Subcutaneous preadipocyte (primary cell): ENCODE data around the gene TNK1. TPM values are rescaled to one million over a fixed set of nuclear protein-coding genes. Genes with fewer than 3 reads are reported as not detected.

Experiments used
- total RNA-seq: library from RNA; depleted of rRNA; stranded (reverse); fragments of >200 nt; gene quantifications from 2 replicates; pipeline ENCODE4 v1.2.3, GENCODE V29; 2012

TNK1 gene
- total RNA-seq, result 0.20 TPM in 1 of 2 replicates, not detected in the other

GRCh38 chr17:7380855-7381683, at the start of gene TNK1:
TNK1 (plus strand) TSS chr17:7381089; CDS start chr17:7382927, 1,838 bp downstream.

GRCh38 chr17:7336240-7337175, 44.4 kb upstream of the TNK1 start, which contains the start of gene ACAP1:
ACAP1 (plus strand) TSS chr17:7336529; CDS start chr17:7336735, 206 bp downstream.

GRCh38 chr17:7351665-7352502, 29.0 kb upstream of the TNK1 start, which contains the start of gene KCTD11:
KCTD11 (plus strand) TSS chr17:7352162.

GRCh38 chr17:7355053-7355452, 25.8 kb upstream of the TNK1 start, which contains the start of gene TMEM95:
TMEM95 (plus strand) TSS chr17:7355156; CDS start chr17:7355205, 49 bp downstream.

GRCh38 chr17:7394452-7395191, 13.7 kb downstream of the TNK1 start, which contains the start of gene PLSCR3:
PLSCR3 (minus strand) TSS chr17:7394525; CDS start chr17:7394110, 415 bp downstream.

GRCh38 chr17:7403977-7404736, 23.3 kb downstream of the TNK1 start, which contains the start of gene TMEM256:
TMEM256 (minus strand) TSS chr17:7404097; CDS start chr17:7404084, 13 bp downstream.

DNA sequence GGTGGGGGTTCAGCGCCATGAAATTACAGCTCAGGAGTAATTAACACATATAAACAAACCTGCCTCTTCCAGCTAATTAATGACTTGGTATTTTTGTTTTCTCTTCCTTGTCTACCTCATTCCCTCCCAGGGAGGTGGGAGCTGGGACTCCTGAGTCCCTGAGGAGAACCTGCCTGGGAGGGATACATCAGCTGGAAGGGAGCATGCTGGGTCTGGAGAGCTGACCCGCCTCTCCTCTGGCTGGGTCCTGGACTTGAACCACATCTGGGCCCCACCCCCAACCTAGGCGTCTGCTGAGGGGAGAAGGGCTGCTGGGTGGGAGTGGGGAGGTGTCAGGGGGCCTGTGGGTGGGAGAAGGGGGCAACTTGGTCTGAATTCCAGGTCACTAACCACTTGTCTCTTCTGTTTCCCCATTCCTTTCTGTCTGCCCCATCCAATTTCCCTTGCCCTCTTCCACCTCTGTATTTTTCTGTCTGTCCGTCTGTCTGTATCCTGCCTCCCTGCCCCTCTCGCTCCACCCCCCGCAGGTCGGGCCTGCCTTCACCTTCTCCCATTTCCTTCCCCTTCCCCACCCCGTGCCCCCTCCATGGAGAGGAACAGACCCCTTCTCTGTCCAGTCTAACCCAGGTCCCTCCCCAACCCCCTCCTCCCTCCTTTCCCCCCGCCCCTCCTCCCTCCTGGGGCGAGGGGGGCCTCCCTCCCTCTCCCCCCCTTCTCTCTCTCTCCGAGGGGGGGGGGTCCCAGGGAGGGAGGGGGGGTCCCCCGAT, 26.8 kb downstream of the TNK1 start, which contains the start of gene NLGN2:
Gene NLGN2, plus strand, starts transcription at position 361 of the 767 bp plus-strand sequence. CDS start 411 bp downstream, outside the sequence.

GRCh38 chr17:7419819-7420610, 39.1 kb downstream of the TNK1 start, which contains the start of gene SPEM1:
SPEM1 (plus strand) TSS chr17:7420324; CDS start chr17:7420385, 61 bp downstream.

GRCh38 chr17:7425316-7425715, 44.4 kb downstream of the TNK1 start, which contains the start of gene SPEM2:
SPEM2 (plus strand) TSS chr17:7425616; CDS start chr17:7425689, 73 bp downstream.

DNA sequence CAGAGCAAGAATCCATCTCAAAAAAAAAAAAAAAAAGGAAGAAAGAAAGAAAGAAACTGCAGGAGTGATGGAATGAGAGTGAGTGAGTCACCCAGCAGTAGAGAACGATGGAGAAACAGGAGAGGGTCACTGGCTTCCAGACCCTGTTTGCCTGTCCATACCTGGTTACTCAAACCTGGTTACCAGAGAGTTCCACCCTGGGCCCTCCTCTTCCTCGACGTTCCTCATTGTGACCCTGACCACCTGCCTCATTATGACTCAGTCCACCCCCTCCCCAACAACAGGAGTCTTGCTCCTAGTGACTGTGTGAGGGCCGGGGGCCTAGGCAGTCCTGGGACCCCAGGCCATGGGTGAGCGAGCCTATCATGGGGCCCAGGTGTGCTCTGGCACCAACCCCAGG, 47.7 kb downstream of the TNK1 start, which contains the start of gene SPEM3:
Gene SPEM3, plus strand, starts transcription at position 301 of the 400 bp plus-strand sequence. Its CDS starts 46 bp downstream, at position 347.

Other genes starting within 250 kb of the TNK1 start
- under 0.01 and 0.39 TPM in 2 replicates for gene ASGR1, start 201.7 kb upstream of the TNK1 start, total RNA-seq
- gene DLG4, start 161.3 kb upstream of the TNK1 start, total RNA-seq, result 7.3 and 11.9 TPM in 2 replicates
- 194 and 236 TPM in 2 replicates for gene ACADVL, start 161.2 kb upstream of the TNK1 start, total RNA-seq
- 63.9 and 93.2 TPM in 2 replicates for gene DVL2, start 146.6 kb upstream of the TNK1 start, total RNA-seq
- gene PHF23, start 141.6 kb upstream of the TNK1 start, total RNA-seq, result 36.6 and 37.1 TPM in 2 replicates
- 110 and 194 TPM in 2 replicates for gene GABARAP, start 138.6 kb upstream of the TNK1 start, total RNA-seq
- gene CTDNEP1, start 129.4 kb upstream of the TNK1 start, total RNA-seq, result 28.7 and 40.1 TPM in 2 replicates
- gene ELP5, start 128.9 kb upstream of the TNK1 start, total RNA-seq, result 28.9 and 31.2 TPM in 2 replicates
- gene CLDN7, start 118.6 kb upstream of the TNK1 start, total RNA-seq, result 0.98 and 2.9 TPM in 2 replicates
- gene SLC2A4, start 99.4 kb upstream of the TNK1 start, total RNA-seq, result under 0.01 TPM in 1 of 2 replicates, not detected in the other
- not detected in 2 replicates for gene YBX2, start 86.5 kb upstream of the TNK1 start, total RNA-seq
- gene EIF5A, start 73.5 kb upstream of the TNK1 start, total RNA-seq, result 909 and 1,080 TPM in 2 replicates
- gene GPS2, start 65.7 kb upstream of the TNK1 start, total RNA-seq, result 39.9 and 46.7 TPM in 2 replicates
- gene NEURL4, start 51.8 kb upstream of the TNK1 start, total RNA-seq, result 14.7 and 21.7 TPM in 2 replicates
- gene ACAP1, start 44.6 kb upstream of the TNK1 start, total RNA-seq, result 0.20 and 2.2 TPM in 2 replicates
- 2.6 and 4.1 TPM in 2 replicates for gene KCTD11, start 28.9 kb upstream of the TNK1 start, total RNA-seq
- gene TMEM95, start 25.9 kb upstream of the TNK1 start, total RNA-seq, result not detected in 2 replicates
- 22.8 and 26.8 TPM in 2 replicates for gene PLSCR3, start 13.4 kb downstream of the TNK1 start, total RNA-seq
- gene TMEM256, start 23.0 kb downstream of the TNK1 start, total RNA-seq, result 103 and 132 TPM in 2 replicates
- 2.9 and 4.4 TPM in 2 replicates for gene NLGN2, start 26.8 kb downstream of the TNK1 start, total RNA-seq
- not detected in 2 replicates for gene SPEM1, start 39.2 kb downstream of the TNK1 start, total RNA-seq
- gene SPEM2, start 44.5 kb downstream of the TNK1 start, total RNA-seq, result not detected in 2 replicates
- not detected in 2 replicates for gene SPEM3, start 47.8 kb downstream of the TNK1 start, total RNA-seq
- gene TMEM102, start 54.3 kb downstream of the TNK1 start, total RNA-seq, result 0.98 and 1.1 TPM in 2 replicates
- under 0.01 and 0.37 TPM in 2 replicates for gene FGF11, start 58.4 kb downstream of the TNK1 start, total RNA-seq
- gene CHRNB1, start 64.0 kb downstream of the TNK1 start, total RNA-seq, result 2.0 and 3.7 TPM in 2 replicates
- gene ZBTB4, start 98.5 kb downstream of the TNK1 start, total RNA-seq, result 19.1 and 19.5 TPM in 2 replicates
- gene SLC35G6, start 100.4 kb downstream of the TNK1 start, total RNA-seq, result not detected in 2 replicates
- 81.9 and 112 TPM in 2 replicates for gene POLR2A, start 103.3 kb downstream of the TNK1 start, total RNA-seq
- 5.5 and 8.5 TPM in 2 replicates for gene TNFSF12, start 168.0 kb downstream of the TNK1 start, total RNA-seq
- gene TNFSF13, start 177.7 kb downstream of the TNK1 start, total RNA-seq, result 0.59 and 1.1 TPM in 2 replicates
- 69.1 and 70.0 TPM in 2 replicates for gene SENP3, start 180.8 kb downstream of the TNK1 start, total RNA-seq
- 39.7 and 53.0 TPM in 2 replicates for gene CD68, start 198.5 kb downstream of the TNK1 start, total RNA-seq
- gene MPDU1, start 202.8 kb downstream of the TNK1 start, total RNA-seq, result 116 and 129 TPM in 2 replicates
- 0.20 TPM in 1 of 2 replicates, not detected in the other for gene SOX15, start 209.0 kb downstream of the TNK1 start, total RNA-seq
- 27.6 and 35.8 TPM in 2 replicates for gene FXR2, start 233.8 kb downstream of the TNK1 start, total RNA-seq
- gene SAT2, start 246.7 kb downstream of the TNK1 start, total RNA-seq, result 19.2 and 20.9 TPM in 2 replicates
- 0.37 and 0.39 TPM in 2 replicates for gene SHBG, start 249.0 kb downstream of the TNK1 start, total RNA-seq